ENCODE results near the gene NLRP3.

- TF ChIP-seq CTCF (IDR thresholded peaks at IDR 0.05), result no peak
- TF ChIP-seq POLR2A (IDR thresholded peaks at IDR 0.05), result no peak
Measured at GRCh38 chr1:247431643-247432042, 15.7 kb downstream of the NLRP3 start.

All from esophagus squamous epithelium (tissue), 4 donors.